DOHH2 (cell line): ENCODE results near the gene CASP6.

ENCODE experiments used
- H3F3A ChIP-seq: fragments of 200-600 bp; sonication (generic), shearing (Covaris generic); 2 replicates; pipeline ENCODE4 v1.6.0; 2016; ENCODE audit warnings: antibody characterized with exemption, mild to moderate bottlenecking; ENCODE audit not compliant: control insufficient read depth, insufficient read depth
- H3K27ac ChIP-seq: fragments of 200-600 bp; sonication (generic); 2 replicates; pipeline ENCODE4 v1.5.1; 2014; ENCODE audit warnings: low read depth, mild to moderate bottlenecking, low read length, moderate library complexity
- H3K27me3 ChIP-seq: fragments of 200-600 bp; sonication (generic); 2 replicates; pipeline ENCODE4 v1.6.1; 2014; ENCODE audit warnings: mild to moderate bottlenecking, low read length, mixed read lengths; ENCODE audit not compliant: control insufficient read depth
- H3K36me3 ChIP-seq: fragments of 200-600 bp; sonication (generic); 2 replicates; pipeline ENCODE4 v1.6.1; 2014; ENCODE audit warnings: mild to moderate bottlenecking, low read length, moderate library complexity, mixed read lengths; ENCODE audit not compliant: control insufficient read depth
- H3K4me1 ChIP-seq: fragments of 200-600 bp; sonication (generic); 2 replicates; pipeline ENCODE4 v1.6.1; 2014; ENCODE audit warnings: mild to moderate bottlenecking, low read length, mixed read lengths; ENCODE audit not compliant: control insufficient read depth
- H3K4me2 ChIP-seq: fragments of 200-600 bp; sonication (generic); 2 replicates; pipeline ENCODE4 v1.6.0; 2014; ENCODE audit warnings: mild to moderate bottlenecking, low read length, moderate library complexity
- H3K4me3 ChIP-seq: fragments of 200-600 bp; sonication (generic); 2 replicates; pipeline ENCODE4 v1.5.1; 2014; ENCODE audit warnings: mild to moderate bottlenecking, low read length, mixed read lengths
- H3K79me2 ChIP-seq: fragments of 200-600 bp; sonication (generic); 2 replicates; pipeline ENCODE4 v1.6.1; 2014; ENCODE audit warnings: mild to moderate bottlenecking, low read length, mixed read lengths; ENCODE audit not compliant: control insufficient read depth
- H3K9me2 ChIP-seq: fragments of 200-600 bp; sonication (generic); replicated peaks from 2 replicates; pipeline ENCODE4 v1.6.1; 2014; ENCODE audit warnings: mild to moderate bottlenecking, low read length, mixed read lengths; ENCODE audit not compliant: control insufficient read depth
- H3K9me3 ChIP-seq: fragments of 200-600 bp; sonication (generic); 2 replicates; pipeline ENCODE4 v1.6.1; 2014; ENCODE audit warnings: antibody characterized with exemption, low read length, mixed read lengths; ENCODE audit not compliant: control insufficient read depth, insufficient read depth
- H4K20me1 ChIP-seq: fragments of 200-600 bp; sonication (generic); 2 replicates; pipeline ENCODE4 v1.6.0; 2014; ENCODE audit warnings: low read depth, mild to moderate bottlenecking, antibody characterized with exemption, low read length, moderate library complexity; ENCODE audit not compliant: control insufficient read depth, insufficient read depth
- CTCF ChIP-seq: fragments of 200-600 bp; sonication (generic); IDR thresholded peaks from one replicate; pipeline ENCODE4 v1.5.1; 2014; ENCODE audit warnings: antibody characterized with exemption, mild to moderate bottlenecking, low read depth, low read length; ENCODE audit not compliant: poor library complexity, severe bottlenecking
- EZH2phosphoT487 ChIP-seq: fragments of 200-600 bp; sonication (generic); IDR thresholded peaks from 2 replicates; pipeline ENCODE4 v1.6.1; 2017; ENCODE audit warnings: borderline replicate concordance, mild to moderate bottlenecking, antibody characterized with exemption, low read length, moderate library complexity, mixed read lengths

The CASP6 gene

GRCh38 chr4:109750652-109751244 lies 47.5 kb upstream of the CASP6 start:
- no peaks in the 10 kb centered on the region; the same call in 1 of the 2 replicates for H3K27me3 ChIP-seq
- H3K9me2 ChIP-seq = no peaks in the 10 kb centered on the region
- H3K4me2 ChIP-seq = no peak overlapping the region
- no peaks in the 10 kb centered on the region for H3K9me3 ChIP-seq
- TF ChIP-seq CTCF = no peak
- no peak for TF ChIP-seq EZH2phosphoT487
- no peaks in the 10 kb centered on the region for H4K20me1 ChIP-seq
- no peaks in the 10 kb centered on the region for H3F3A ChIP-seq
- H3K27ac ChIP-seq = no peak overlapping the region
- no peaks in the 10 kb centered on the region for H3K36me3 ChIP-seq
- H3K79me2 ChIP-seq = no peaks in the 10 kb centered on the region
- no peaks in the 10 kb centered on the region for H3K4me1 ChIP-seq
- H3K4me3 ChIP-seq = no peak overlapping the region

GRCh38 chr4:109749388-109750082 lies 46.3 kb upstream of the CASP6 start:
- no peaks in the 10 kb centered on the region for H3K4me1 ChIP-seq
- no peaks in the 10 kb centered on the region; the same call in 1 of the 2 replicates for H3K27me3 ChIP-seq
- H3K4me3 ChIP-seq = no peak overlapping the region
- TF ChIP-seq CTCF (no peak), EZH2phosphoT487 (no peak)
- no peaks in the 10 kb centered on the region for H3K9me3 ChIP-seq
- no peak overlapping the region for H3K4me2 ChIP-seq
- no peaks in the 10 kb centered on the region for H3K36me3 ChIP-seq
- no peaks in the 10 kb centered on the region for H3K9me2 ChIP-seq
- no peaks in the 10 kb centered on the region for H3K79me2 ChIP-seq
- no peaks in the 10 kb centered on the region for H3F3A ChIP-seq
- H3K27ac ChIP-seq = no peak overlapping the region
- H4K20me1 ChIP-seq = no peaks in the 10 kb centered on the region

GRCh38 chr4:109748114-109748513 lies 44.9 kb upstream of the CASP6 start:
- Histone ChIP-seq H4K20me1 (no peaks in the 10 kb centered on the region), H3K4me2 (no peak overlapping the region), H3F3A (no peaks in the 10 kb centered on the region), H3K27me3 (no peaks in the 10 kb centered on the region; the same call in 1 of the 2 replicates), H3K9me2 (no peaks in the 10 kb centered on the region), H3K4me3 (no peak overlapping the region), H3K9me3 (no peaks in the 10 kb centered on the region), H3K27ac (no peak overlapping the region), H3K4me1 (no peaks in the 10 kb centered on the region), H3K36me3 (no peaks in the 10 kb centered on the region), H3K79me2 (no peaks in the 10 kb centered on the region)
- TF ChIP-seq EZH2phosphoT487 (no peak), CTCF (no peak)
